MM.1S (cell line): ENCODE measurements around the gene HDAC9.

Experiments used
- DNase-seq: peaks from one replicate; pipeline ENCODE4 v3.0.0-alpha.2; 2015
- H2AFZ ChIP-seq: fragments of 300-600 bp; sonication (generic); 2 replicates; pipeline ENCODE4 v1.6.0; 2016; ENCODE audit warnings: antibody characterized with exemption, low read length
- H3F3A ChIP-seq: fragments of 300-600 bp; sonication (generic); 2 replicates; pipeline ENCODE4 v1.6.1; 2016; ENCODE audit warnings: mild to moderate bottlenecking, antibody characterized with exemption, low read length, moderate library complexity, mixed read lengths; ENCODE audit not compliant: insufficient read depth
- H3K27ac ChIP-seq: fragments of 300-600 bp; sonication (generic); 2 replicates; pipeline ENCODE4 v1.5.1; 2016; ENCODE audit warnings: mild to moderate bottlenecking, low read length
- H3K27me3 ChIP-seq: fragments of 300-600 bp; sonication (generic); replicated peaks from 2 replicates; pipeline ENCODE4 v1.6.0; 2016; ENCODE audit warnings: low read length; ENCODE audit not compliant: insufficient read depth
- H3K36me3 ChIP-seq: fragments of 300-600 bp; sonication (generic); replicated peaks from 2 replicates; pipeline ENCODE4 v1.6.1; 2016; ENCODE audit warnings: mild to moderate bottlenecking, low read length, mixed read lengths; ENCODE audit not compliant: insufficient read depth
- H3K4me1 ChIP-seq: fragments of 300-600 bp; sonication (generic); 2 replicates; pipeline ENCODE4 v1.6.1; 2016; ENCODE audit warnings: low read length, mixed read lengths
- H3K4me2 ChIP-seq: fragments of 300-600 bp; sonication (generic); 2 replicates; pipeline ENCODE4 v1.6.0; 2016; ENCODE audit warnings: low read depth, low read length
- H3K4me3 ChIP-seq: fragments of 300-600 bp; sonication (generic); 2 replicates; pipeline ENCODE4 v1.5.1; 2016; ENCODE audit warnings: low read length, mixed read lengths
- H3K79me2 ChIP-seq: fragments of 300-600 bp; sonication (generic); 2 replicates; pipeline ENCODE4 v1.6.1; 2016; ENCODE audit warnings: mixed run types, low read length, mixed read lengths
- H3K9ac ChIP-seq: fragments of 300-600 bp; sonication (generic); 2 replicates; pipeline ENCODE4 v1.6.1; 2016; ENCODE audit warnings: low read length, mixed read lengths
- H3K9me2 ChIP-seq: fragments of 300-600 bp; sonication (generic); replicated peaks from 2 replicates; pipeline ENCODE4 v1.6.1; 2016; ENCODE audit warnings: mild to moderate bottlenecking, low read length, mixed read lengths; ENCODE audit not compliant: insufficient read depth
- H3K9me3 ChIP-seq: fragments of 300-600 bp; sonication (generic); replicated peaks from 2 replicates; pipeline ENCODE4 v1.6.1; 2016; ENCODE audit warnings: mild to moderate bottlenecking, low read length, mixed read lengths; ENCODE audit not compliant: insufficient read depth
- H4K20me1 ChIP-seq: fragments of 300-600 bp; sonication (generic); 2 replicates; pipeline ENCODE4 v1.6.1; 2016; ENCODE audit warnings: mild to moderate bottlenecking, low read length, moderate library complexity, mixed read lengths; ENCODE audit not compliant: insufficient read depth
- EZH2 ChIP-seq: fragments of 300-600 bp; sonication (generic); optimal IDR thresholded peaks from 2 replicates; pipeline ENCODE3; 2017; ENCODE audit warnings: low read depth, mild to moderate bottlenecking, antibody characterized with exemption, low read length, mixed read lengths
- EZH2phosphoT487 ChIP-seq: fragments of 300-600 bp; sonication (generic); IDR thresholded peaks from 2 replicates; pipeline ENCODE4 v1.6.1; 2018; ENCODE audit warnings: antibody characterized with exemption, low read length
- TF ChIP-seq, protein P1 (sequence below): fragments of 300-600 bp; sonication (generic); IDR thresholded peaks from 2 replicates; pipeline ENCODE4 v1.5.1; 2016; ENCODE audit warnings: antibody characterized with exemption, low read length, mixed read lengths

HDAC9 gene

DNA sequence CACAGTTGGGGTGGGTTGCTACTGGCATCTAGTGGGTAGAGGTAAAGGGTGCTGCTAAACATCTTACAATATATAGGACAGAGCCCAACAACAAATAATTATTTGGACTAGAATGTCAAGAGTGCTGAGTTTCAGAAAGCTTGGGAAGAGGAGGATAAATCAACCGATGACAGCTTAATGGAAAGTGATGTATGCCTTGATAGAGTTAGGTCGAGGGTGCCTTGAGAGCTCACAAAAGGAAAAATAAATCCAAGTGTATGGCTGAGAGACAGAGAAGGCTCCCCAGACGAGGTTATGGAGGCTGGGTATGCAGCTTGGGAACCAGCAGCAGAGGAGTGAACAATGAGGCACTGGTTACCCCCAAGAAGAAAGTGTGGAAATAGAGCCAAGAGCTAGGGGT, 211.1 kb downstream of the HDAC9 start:
- Histone ChIP-seq H2AFZ (no peak overlapping the region), H4K20me1 (no peaks in the 10 kb centered on the region), H3K4me2 (no peak overlapping the region), H3F3A (no peaks in the 10 kb centered on the region), H3K9me3 (no peaks in the 10 kb centered on the region), H3K4me1 (no peaks in the 10 kb centered on the region), H3K79me2 (no peaks in the 10 kb centered on the region), H3K4me3 (no peak overlapping the region), H3K27me3 (no peaks in the 10 kb centered on the region), H3K9me2 (no peaks in the 10 kb centered on the region), H3K9ac (no peak overlapping the region), H3K27ac (no peak overlapping the region), H3K36me3 (no peaks in the 10 kb centered on the region)
- no peak for TF ChIP-seq EZH2
- TF ChIP-seq, protein P1, sequence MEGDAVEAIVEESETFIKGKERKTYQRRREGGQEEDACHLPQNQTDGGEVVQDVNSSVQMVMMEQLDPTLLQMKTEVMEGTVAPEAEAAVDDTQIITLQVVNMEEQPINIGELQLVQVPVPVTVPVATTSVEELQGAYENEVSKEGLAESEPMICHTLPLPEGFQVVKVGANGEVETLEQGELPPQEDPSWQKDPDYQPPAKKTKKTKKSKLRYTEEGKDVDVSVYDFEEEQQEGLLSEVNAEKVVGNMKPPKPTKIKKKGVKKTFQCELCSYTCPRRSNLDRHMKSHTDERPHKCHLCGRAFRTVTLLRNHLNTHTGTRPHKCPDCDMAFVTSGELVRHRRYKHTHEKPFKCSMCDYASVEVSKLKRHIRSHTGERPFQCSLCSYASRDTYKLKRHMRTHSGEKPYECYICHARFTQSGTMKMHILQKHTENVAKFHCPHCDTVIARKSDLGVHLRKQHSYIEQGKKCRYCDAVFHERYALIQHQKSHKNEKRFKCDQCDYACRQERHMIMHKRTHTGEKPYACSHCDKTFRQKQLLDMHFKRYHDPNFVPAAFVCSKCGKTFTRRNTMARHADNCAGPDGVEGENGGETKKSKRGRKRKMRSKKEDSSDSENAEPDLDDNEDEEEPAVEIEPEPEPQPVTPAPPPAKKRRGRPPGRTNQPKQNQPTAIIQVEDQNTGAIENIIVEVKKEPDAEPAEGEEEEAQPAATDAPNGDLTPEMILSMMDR: no peak
- TF ChIP-seq EZH2phosphoT487: no peak
- DNase-seq: no peak

DNA sequence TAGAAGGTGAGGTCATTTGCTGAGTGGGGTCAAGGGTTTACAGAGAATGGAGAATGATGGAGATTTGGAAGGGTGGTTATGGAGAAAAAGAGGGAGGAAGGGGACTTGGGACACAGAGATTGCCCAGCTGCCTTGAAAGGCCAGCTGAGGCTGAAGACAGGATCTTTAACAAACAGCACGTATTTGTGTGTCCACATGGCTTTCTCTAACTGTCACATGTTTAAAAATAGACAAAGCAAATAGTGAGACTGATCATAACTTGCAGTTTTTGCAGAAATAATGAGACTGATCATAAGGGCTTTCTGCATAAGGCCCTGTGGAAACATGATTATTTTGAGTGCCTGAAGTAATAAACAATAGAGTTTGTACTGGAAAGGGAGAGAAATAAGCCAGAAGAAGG, 212.7 kb downstream of the HDAC9 start:
- no peak overlapping the region for H3K9ac ChIP-seq
- H3K27me3 ChIP-seq: no peaks in the 10 kb centered on the region
- TF ChIP-seq EZH2phosphoT487 (no peak), EZH2 (no peak)
- TF ChIP-seq, protein P1: no peak
- no peaks in the 10 kb centered on the region for H3K9me2 ChIP-seq
- no peak for DNase-seq
- H3K4me3 ChIP-seq: no peak overlapping the region
- no peaks in the 10 kb centered on the region for H3K4me1 ChIP-seq
- no peak overlapping the region for H3K4me2 ChIP-seq
- no peak overlapping the region for H2AFZ ChIP-seq
- H3K36me3 ChIP-seq: no peaks in the 10 kb centered on the region
- H3K27ac ChIP-seq: no peak overlapping the region
- no peaks in the 10 kb centered on the region for H4K20me1 ChIP-seq
- H3K9me3 ChIP-seq: no peaks in the 10 kb centered on the region
- no peaks in the 10 kb centered on the region for H3K79me2 ChIP-seq
- H3F3A ChIP-seq: no peaks in the 10 kb centered on the region

DNA sequence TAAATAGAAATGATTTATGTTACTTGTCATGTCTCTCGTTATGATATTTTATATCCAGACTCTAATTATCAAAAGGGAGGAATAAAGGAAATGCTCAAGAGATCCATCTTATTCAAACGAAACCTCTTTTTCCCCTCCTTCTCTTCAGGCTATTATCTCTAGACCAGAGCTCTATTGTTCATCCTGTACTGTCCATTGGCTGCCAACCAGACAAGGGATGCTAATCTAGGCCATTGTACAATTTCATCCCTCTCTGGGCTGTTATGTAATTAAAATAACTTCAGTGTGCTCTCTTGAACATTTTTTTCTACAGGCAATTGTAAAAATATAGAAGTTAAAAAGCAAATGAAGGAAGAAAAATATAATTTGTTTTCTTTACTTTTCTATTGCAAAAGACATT, 220.4 kb downstream of the HDAC9 start:
- no peak overlapping the region for H3K27ac ChIP-seq
- no peaks in the 10 kb centered on the region for H3F3A ChIP-seq
- H3K4me3 ChIP-seq: no peak overlapping the region
- no peak overlapping the region for H3K9ac ChIP-seq
- H3K4me1 ChIP-seq: no peaks in the 10 kb centered on the region
- no peaks in the 10 kb centered on the region for H3K9me3 ChIP-seq
- H2AFZ ChIP-seq: no peak overlapping the region
- no peaks in the 10 kb centered on the region for H3K9me2 ChIP-seq
- no peaks in the 10 kb centered on the region for H3K36me3 ChIP-seq
- DNase-seq: no peak
- no peaks in the 10 kb centered on the region for H4K20me1 ChIP-seq
- no peak overlapping the region for H3K4me2 ChIP-seq
- H3K27me3 ChIP-seq: no peaks in the 10 kb centered on the region
- H3K79me2 ChIP-seq: no peaks in the 10 kb centered on the region
- TF ChIP-seq, protein P1: no peak
- TF ChIP-seq EZH2phosphoT487: no peak
